GM19438 (cell line): ENCODE measurements around the gene CYP2E1.
"Not testable (repeated sequence)": the region's sequence is repeated elsewhere in the genome, so short reads cannot be mapped to it uniquely, and the experiment has no call there.

Experiments
- ATAC-seq: cut with Tn5 transposase; IDR thresholded peaks from one replicate; pipeline ENCODE4 v1.9.1; 2021; ENCODE audit warnings: low read depth; ENCODE audit not compliant: unreplicated experiment

Gene CYP2E1

GRCh38 chr10:133568831-133569527, 41.8 kb downstream of the CYP2E1 start:
- ATAC-seq: not testable (repeated sequence)

GRCh38 chr10:133569801-133570200, 42.6 kb downstream of the CYP2E1 start:
- not testable (repeated sequence) for ATAC-seq

DNA sequence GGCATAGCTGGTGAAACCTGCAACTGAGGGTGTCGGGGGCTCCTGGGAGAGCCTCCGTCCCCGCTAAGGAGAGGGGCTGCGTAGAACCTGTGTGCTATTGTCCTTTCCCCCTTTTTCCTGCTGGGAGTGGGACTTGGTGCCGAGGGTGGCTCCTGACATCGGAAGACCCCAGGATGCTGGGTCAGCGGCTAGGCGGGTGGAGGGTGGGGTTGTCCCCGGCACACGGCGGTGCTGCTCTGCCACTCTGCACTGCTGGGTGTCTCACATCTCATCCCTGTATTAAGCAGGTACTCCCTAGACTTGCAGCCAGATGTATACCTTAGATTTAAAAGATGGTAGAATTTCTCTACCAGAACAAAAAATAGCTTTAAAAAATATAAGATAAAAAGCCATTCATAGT, 44.9 kb downstream of the CYP2E1 start:
- not testable (repeated sequence) for ATAC-seq

- ATAC-seq: not testable (repeated sequence)
Observed at GRCh38 chr10:133573460-133573859, 46.3 kb downstream of the CYP2E1 start.

- not testable (repeated sequence) for ATAC-seq
Observed at GRCh38 chr10:133577037-133577436, 49.9 kb downstream of the CYP2E1 start.
